Trophoblast cell (in vitro differentiated cells and primary cell): ENCODE measurements around the gene OR9I1.

Source experiments
- DNase-seq, 2 donors: peaks; one replicate each; pipeline ENCODE4 v3.0.0-alpha.2; 2016
- H2AFZ ChIP-seq: 2 replicates; pipeline ENCODE4 v1.6.1; 2013; ENCODE audit warnings: low read length, moderate library complexity, mild to moderate bottlenecking; ENCODE audit not compliant: insufficient read depth, poor library complexity
- H2AK5ac ChIP-seq: 2 replicates; pipeline ENCODE4 v1.6.1; 2013; ENCODE audit warnings: mild to moderate bottlenecking, low read length
- H2BK120ac ChIP-seq: 2 replicates; pipeline ENCODE4 v1.6.1; 2013; ENCODE audit warnings: low read length, mild to moderate bottlenecking, moderate library complexity; ENCODE audit not compliant: insufficient read depth, poor library complexity
- H2BK12ac ChIP-seq: 2 replicates; pipeline ENCODE4 v1.6.1; 2013; ENCODE audit warnings: mild to moderate bottlenecking, low read length, moderate library complexity
- H2BK5ac ChIP-seq: 2 replicates; pipeline ENCODE4 v1.6.1; 2013; ENCODE audit warnings: low read length, low read depth, moderate library complexity, mild to moderate bottlenecking; ENCODE audit not compliant: poor library complexity
- H3K14ac ChIP-seq: 2 replicates; pipeline ENCODE4 v1.6.1; 2013; ENCODE audit warnings: mild to moderate bottlenecking, low read length
- H3K18ac ChIP-seq: 2 replicates; pipeline ENCODE4 v1.6.1; 2013; ENCODE audit warnings: mild to moderate bottlenecking, low read length
- H3K23ac ChIP-seq: 2 replicates; pipeline ENCODE4 v1.6.1; 2013; ENCODE audit warnings: low read length
- H3K27ac ChIP-seq: 2 replicates; pipeline ENCODE4 v1.5.1; 2013; ENCODE audit warnings: low read depth, mild to moderate bottlenecking, inconsistent platforms, low read length, moderate library complexity
- H3K27me3 ChIP-seq: 2 replicates; pipeline ENCODE4 v1.6.1; 2013; ENCODE audit warnings: inconsistent platforms, mild to moderate bottlenecking, low read length, moderate library complexity; ENCODE audit not compliant: insufficient read depth
- H3K36me3 ChIP-seq, 2 experiments: 1 replicate in 1 of 2; 2 replicates in 1 of 2; pipeline ENCODE4 v1.6.1; 2013; ENCODE audit warnings: low read length in 2 of 2, mild to moderate bottlenecking in 2 of 2, moderate library complexity in 1 of 2; ENCODE audit not compliant: insufficient read depth in 2 of 2, control insufficient read depth in 1 of 2
- H3K4ac ChIP-seq: 2 replicates; pipeline ENCODE4 v1.6.1; 2013; ENCODE audit warnings: low read depth, mild to moderate bottlenecking, low read length, moderate library complexity
- H3K4me1 ChIP-seq, 2 experiments: 1 replicate in 1 of 2; 2 replicates in 1 of 2; pipeline ENCODE4 v1.6.1; 2013; ENCODE audit warnings: low read length in 2 of 2, mild to moderate bottlenecking in 2 of 2, moderate library complexity in 1 of 2; ENCODE audit not compliant: insufficient read depth in 2 of 2, control insufficient read depth in 1 of 2
- H3K4me2 ChIP-seq: 2 replicates; pipeline ENCODE4 v1.6.1; 2013; ENCODE audit warnings: inconsistent platforms, mild to moderate bottlenecking, low read length, moderate library complexity
- H3K4me3 ChIP-seq: 2 replicates; pipeline ENCODE4 v1.5.1; 2013; ENCODE audit warnings: mild to moderate bottlenecking, low read depth, low read length, inconsistent platforms
- H3K79me1 ChIP-seq: one replicate; pipeline ENCODE4 v1.6.1; 2013; ENCODE audit warnings: low read length
- H3K79me2 ChIP-seq: 2 replicates; pipeline ENCODE4 v1.6.1; 2013; ENCODE audit warnings: low read length, mild to moderate bottlenecking; ENCODE audit not compliant: control insufficient read depth, insufficient read depth, poor library complexity
- H3K9ac ChIP-seq: 2 replicates; pipeline ENCODE4 v1.6.1; 2013; ENCODE audit warnings: mild to moderate bottlenecking, low read length
- H3K9me3 ChIP-seq: 2 replicates; pipeline ENCODE4 v1.6.1; 2013; ENCODE audit warnings: low read depth, mild to moderate bottlenecking, control low read depth, inconsistent platforms, low read length; ENCODE audit not compliant: insufficient read depth
- H4K12ac ChIP-seq: 2 replicates; pipeline ENCODE4 v1.6.1; 2013; ENCODE audit warnings: low read depth, mild to moderate bottlenecking, low read length, moderate library complexity
- H4K8ac ChIP-seq: 2 replicates; pipeline ENCODE4 v1.6.1; 2013; ENCODE audit warnings: low read depth, mild to moderate bottlenecking, low read length, moderate library complexity
- H4K91ac ChIP-seq: one replicate; pipeline ENCODE4 v1.6.1; 2013; ENCODE audit warnings: low read depth, mild to moderate bottlenecking, low read length, moderate library complexity
- WGBS: extraction: QIAGEN DNeasy Blood & Tissue Kit; methylation state at CpG from one replicate; pipeline ENCODE4 v1.1.7; 2013; ENCODE audit warnings: missing lambda C conversion rate; ENCODE audit not compliant: insufficient read length, insufficient coverage; ENCODE audit errors: extremely low coverage; 5-methylcytosine and 5-hydroxymethylcytosine counted together

OR9I1 gene

GRCh38 chr11:58133309-58134076 is 8.2 kb upstream of the OR9I1 start:
- no peak overlapping the region for H4K12ac ChIP-seq
- no peak overlapping the region for H2AK5ac ChIP-seq
- no peak overlapping the region for H4K91ac ChIP-seq
- H2BK5ac ChIP-seq, result no peak overlapping the region
- no peak overlapping the region for H4K8ac ChIP-seq
- no peak overlapping the region for H3K23ac ChIP-seq
- no peak overlapping the region for H2AFZ ChIP-seq
- no peak overlapping the region for H3K14ac ChIP-seq
- no peaks in the 10 kb centered on the region for H3K79me2 ChIP-seq
- no peaks in the 10 kb centered on the region for H3K36me3 ChIP-seq
- no peak overlapping the region for H3K18ac ChIP-seq
- H2BK120ac ChIP-seq, result no peak overlapping the region
- no peak overlapping the region for H3K4ac ChIP-seq
- H3K4me3 ChIP-seq, result no peak overlapping the region
- no peak overlapping the region for H3K4me2 ChIP-seq
- peak in 1 of 2 donors; percentile 29 for DNase-seq
- WGBS, result no CpG with 5 or more reads among the region's 7 CpGs
- H3K9me3 ChIP-seq, result no peaks in the 10 kb centered on the region
- no peaks in the 10 kb centered on the region for H3K4me1 ChIP-seq
- H3K79me1 ChIP-seq, result no peaks in the 10 kb centered on the region
- no peaks in the 10 kb centered on the region for H3K27me3 ChIP-seq
- H3K9ac ChIP-seq, result no peak overlapping the region
- no peak overlapping the region for H3K27ac ChIP-seq
- no peak overlapping the region for H2BK12ac ChIP-seq

DNA sequence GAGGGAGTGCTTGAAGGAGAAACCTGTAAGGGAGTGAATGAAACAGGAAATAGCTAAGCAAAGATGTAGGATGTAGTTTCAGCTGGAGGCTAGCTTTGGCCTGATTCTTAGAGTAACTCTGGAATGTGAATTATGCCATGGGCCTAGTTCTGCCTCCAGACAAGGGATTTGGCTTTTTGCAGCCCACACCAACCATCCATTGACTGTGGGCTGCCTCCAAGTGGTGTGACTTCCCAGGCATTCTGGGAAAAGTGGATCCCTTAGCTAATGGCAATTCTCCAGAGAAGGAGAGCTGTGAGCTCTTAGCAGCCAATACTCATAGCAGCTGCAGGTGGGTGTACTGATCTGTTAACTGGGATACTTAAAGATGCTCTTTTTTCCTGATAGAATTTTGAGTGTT is 2.0 kb upstream of the OR9I1 start:
- Histone ChIP-seq H3K79me1 (no peaks in the 10 kb centered on the region), H3K36me3 (no peaks in the 10 kb centered on the region), H2AFZ (no peak overlapping the region), H4K12ac (no peak overlapping the region), H2BK120ac (no peak overlapping the region), H4K91ac (no peak overlapping the region), H3K14ac (no peak overlapping the region), H3K4ac (no peak overlapping the region), H2AK5ac (no peak overlapping the region), H3K27ac (no peak overlapping the region), H3K18ac (no peak overlapping the region), H3K4me3 (no peak overlapping the region), H4K8ac (no peak overlapping the region), H3K27me3 (no peaks in the 10 kb centered on the region), H3K4me2 (no peak overlapping the region), H3K23ac (no peak overlapping the region), H3K4me1 (peaks cover 0 to 3% of the 10 kb centered on the region in 2 experiments), H3K9ac (no peak overlapping the region), H3K9me3 (no peaks in the 10 kb centered on the region), H3K79me2 (no peaks in the 10 kb centered on the region), H2BK12ac (no peak overlapping the region), H2BK5ac (no peak overlapping the region)
- DNase-seq, result no peak

- no peak overlapping the region for H2AK5ac ChIP-seq
- no peak overlapping the region for H2BK120ac ChIP-seq
- no peak overlapping the region for H4K91ac ChIP-seq
- no peaks in the 10 kb centered on the region for H3K79me1 ChIP-seq
- WGBS, result no CpG with 5 or more reads among the region's 1 CpG
- H3K36me3 ChIP-seq, result no peaks in the 10 kb centered on the region
- peaks cover 2% of the 10 kb centered on the region for H3K9me3 ChIP-seq
- H4K8ac ChIP-seq, result no peak overlapping the region
- no peak overlapping the region for H4K12ac ChIP-seq
- H2AFZ ChIP-seq, result no peak overlapping the region
- H3K23ac ChIP-seq, result no peak overlapping the region
- no peak overlapping the region for H2BK5ac ChIP-seq
- no peak overlapping the region for H3K18ac ChIP-seq
- H3K9ac ChIP-seq, result no peak overlapping the region
- DNase-seq, result no peak
- no peaks in the 10 kb centered on the region for H3K27me3 ChIP-seq
- H3K4ac ChIP-seq, result no peak overlapping the region
- no peak overlapping the region for H3K14ac ChIP-seq
- H3K27ac ChIP-seq, result no peak overlapping the region
- H3K4me1 ChIP-seq, result no peaks in the 10 kb centered on the region
- no peaks in the 10 kb centered on the region for H3K79me2 ChIP-seq
- no peak overlapping the region for H2BK12ac ChIP-seq
- H3K4me3 ChIP-seq, result no peak overlapping the region
- H3K4me2 ChIP-seq, result no peak overlapping the region
These were observed 4.2 kb downstream of the OR9I1 start for GRCh38 chr11:58121096-58121495.

GRCh38 chr11:58097437-58097836 is 27.9 kb downstream of the OR9I1 start:
- Histone ChIP-seq H3K4me3 (no peak overlapping the region), H3K4ac (no peak overlapping the region), H3K4me2 (no peak overlapping the region), H4K91ac (no peak overlapping the region), H2BK120ac (no peak overlapping the region), H4K8ac (no peak overlapping the region), H3K36me3 (no peaks in the 10 kb centered on the region), H2BK5ac (no peak overlapping the region), H3K79me1 (no peaks in the 10 kb centered on the region), H2AFZ (no peak overlapping the region), H3K4me1 (no peaks in the 10 kb centered on the region), H3K23ac (no peak overlapping the region), H2BK12ac (no peak overlapping the region), H3K14ac (no peak overlapping the region), H3K27me3 (no peaks in the 10 kb centered on the region), H3K27ac (no peak overlapping the region), H4K12ac (no peak overlapping the region), H3K9me3 (no peaks in the 10 kb centered on the region), H3K9ac (no peak overlapping the region), H3K18ac (no peak overlapping the region), H2AK5ac (no peak overlapping the region), H3K79me2 (no peaks in the 10 kb centered on the region)
- no peak for DNase-seq
- no CpG with 5 or more reads among the region's 2 CpGs for WGBS
